ENCODE measurements around the gene ANK3.

Gene ANK3

GRCh38 chr10:60009710-60010383 lies 379.8 kb downstream of the ANK3 start:
- DNase-seq, result no peak

DNA sequence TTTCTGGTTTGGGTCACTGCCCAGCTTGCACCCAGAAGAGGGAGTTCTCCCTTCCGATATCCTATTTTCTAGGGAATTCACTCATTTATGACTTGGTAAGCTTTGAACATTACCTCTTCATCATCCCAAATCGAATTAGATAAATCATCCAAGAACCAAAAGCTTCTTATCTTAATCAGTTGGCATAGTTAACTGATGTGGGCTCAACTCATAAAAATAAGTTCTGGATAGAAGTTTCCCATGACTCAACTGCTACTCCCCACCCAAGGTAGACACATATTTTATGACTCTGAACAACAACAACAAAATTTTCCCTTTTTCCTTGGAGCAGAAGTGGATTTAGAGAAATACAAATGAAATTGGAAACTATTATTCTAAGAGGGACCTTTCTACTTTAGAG lies 380.4 kb downstream of the ANK3 start:
- no peak for DNase-seq

DNA sequence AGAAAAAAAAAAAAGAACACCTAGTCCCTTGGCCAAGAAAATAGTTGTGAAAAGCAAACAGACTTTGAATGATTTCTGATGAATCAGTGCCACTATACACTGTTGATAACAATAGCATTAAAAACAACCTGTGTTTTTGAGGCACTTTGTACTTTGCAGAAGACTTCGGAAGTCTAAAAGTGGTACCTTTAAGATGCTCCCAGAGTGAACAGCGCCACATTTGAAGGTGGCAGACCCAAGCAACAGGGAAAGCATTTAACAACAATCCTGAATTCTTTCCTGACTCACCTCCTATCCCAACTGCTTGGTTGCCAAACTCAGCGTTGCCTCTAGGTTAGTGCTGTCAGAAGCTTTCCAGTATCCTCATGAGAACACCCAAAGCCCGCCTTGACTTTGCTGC lies 380.9 kb downstream of the ANK3 start:
- DNase-seq, result no peak

- no peak for DNase-seq
Measured at GRCh38 chr10:60006062-60006461, 383.6 kb downstream of the ANK3 start.

DNA sequence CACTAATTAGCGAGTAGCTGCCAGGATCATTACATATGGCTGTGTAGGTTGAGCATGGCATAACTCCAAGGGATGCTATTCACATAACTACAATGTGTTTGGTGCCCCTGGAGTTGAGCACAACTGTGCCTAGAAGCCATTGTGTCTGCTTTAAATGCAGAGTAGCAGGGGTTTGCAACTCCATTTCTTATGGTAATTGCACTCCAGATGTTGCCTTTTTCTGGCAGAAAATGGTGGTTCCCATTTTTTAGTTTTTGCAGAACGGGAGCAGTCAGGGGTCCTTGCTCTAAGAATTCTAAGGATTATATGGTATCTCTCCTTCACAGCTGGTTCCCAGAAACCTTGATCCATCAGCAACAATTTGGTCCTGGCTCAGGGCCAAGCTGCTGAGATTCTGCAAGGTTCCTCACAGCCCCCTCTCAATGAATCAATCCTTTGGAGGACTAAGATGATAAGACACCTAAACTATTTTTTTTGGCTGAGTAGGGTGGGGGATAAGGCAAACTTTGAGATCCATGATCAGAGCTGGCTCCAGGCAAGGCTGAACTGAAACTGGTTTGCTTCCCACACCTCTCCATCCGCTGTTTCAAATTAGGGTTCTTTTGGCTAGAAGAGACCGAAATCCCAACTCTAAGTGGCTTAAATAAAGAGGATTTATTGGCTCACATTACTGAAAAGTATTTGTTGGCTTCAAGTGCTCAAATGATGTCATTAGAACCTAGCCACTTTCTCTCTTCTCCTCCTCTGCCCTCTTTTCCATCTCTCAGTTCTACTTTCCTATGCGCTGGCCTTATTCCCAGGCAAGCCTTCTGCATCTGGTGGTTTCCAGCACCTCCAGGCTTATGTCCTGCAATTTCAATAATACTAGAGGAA lies 385.8 kb downstream of the ANK3 start:
- no peak for DNase-seq

- DNase-seq, result no peak
Measured at GRCh38 chr10:60000747-60001146, 388.9 kb downstream of the ANK3 start.

GRCh38 chr10:59997827-59998525 lies 391.7 kb downstream of the ANK3 start:
- no peak for DNase-seq

- DNase-seq, result no peak
Measured at GRCh38 chr10:59995862-59996261, 393.8 kb downstream of the ANK3 start.

- no peak for DNase-seq
Measured at GRCh38 chr10:59993931-59994330, 395.7 kb downstream of the ANK3 start.

GRCh38 chr10:59991661-59992060 lies 398.0 kb downstream of the ANK3 start:
- no peak for DNase-seq

- no peak for DNase-seq
Measured at GRCh38 chr10:59991117-59991516, 398.6 kb downstream of the ANK3 start.

- DNase-seq, result no peak
Measured at GRCh38 chr10:59985639-59986038, 404.0 kb downstream of the ANK3 start.

- no peak for DNase-seq
Measured at GRCh38 chr10:59984415-59984814, 405.3 kb downstream of the ANK3 start.

GRCh38 chr10:59980356-59980755 lies 409.3 kb downstream of the ANK3 start:
- no peak for DNase-seq

GRCh38 chr10:59977486-59977885 lies 412.2 kb downstream of the ANK3 start:
- no peak for DNase-seq

- no peak for DNase-seq
Measured at GRCh38 chr10:59976909-59977308, 412.8 kb downstream of the ANK3 start.
